K562 (cell line): Measurements from ENCODE around the gene POLD1. TPM values are rescaled to one million over a fixed set of nuclear protein-coding genes. Genes with fewer than 3 reads are reported as not detected.

Experiments
- ELF2 ChIP-seq: fragments of 250-450 bp; sonication (Bioruptor Pico); IDR thresholded peaks from 2 replicates; pipeline ENCODE4 v1.5.0; 2021; ENCODE audit warnings: mild to moderate bottlenecking
- ETS1 ChIP-seq: conservative IDR thresholded peaks from 2 replicates; pipeline ENCODE4 v1.6.1; 2011; ENCODE audit warnings: low read depth, mild to moderate bottlenecking, low read length; ENCODE audit not compliant: control insufficient read depth
- GTF2B ChIP-seq: IDR thresholded peaks from 2 replicates; pipeline ENCODE4 v1.6.1; 2011; ENCODE audit not compliant: insufficient read length; ENCODE audit errors: extremely low read depth
- JUNB ChIP-seq: fragments of 450-650 bp; formaldehyde crosslinking; conservative IDR thresholded peaks from 2 replicates; pipeline ENCODE4 v1.4.0; 2020; ENCODE audit warnings: mild to moderate bottlenecking
- L3MBTL2 ChIP-seq: fragments of 450-650 bp; IDR thresholded peaks from 2 replicates; pipeline ENCODE4 v1.6.1; 2016; ENCODE audit warnings: mild to moderate bottlenecking, moderate library complexity
- MCM3 ChIP-seq: fragments of 450-650 bp; IDR thresholded peaks from 2 replicates; pipeline ENCODE4 v1.6.1; 2016
- TARDBP ChIP-seq: fragments of 450-650 bp; IDR thresholded peaks from 2 replicates; pipeline ENCODE4 v1.6.1; 2016
- ZNF655 ChIP-seq: fragments of 250-450 bp; sonication (Bioruptor Pico); IDR thresholded peaks from 2 replicates; pipeline ENCODE4 v1.5.0; 2021
- polyA plus RNA-seq, 8 experiments: library from polyadenylated mRNA; depleted of rRNA in 4 of 8; stranded (reverse) in 5 of 8; unstranded in 3 of 8; fragments of >200 nt; fragmentation: Nextera tagmentation in 2 of 8; fragmentation: Illumina TruSeq in 1 of 8; extraction: Ambion mirVana in 2 of 8; extraction: Trizol in 1 of 8; gene quantifications; 2 replicates each; pipeline versions ENCODE4 v1.2.1 to v1.2.3, GENCODE V29; 2011 to 2014; ENCODE audit warnings: inconsistent platforms in 1 of 8, missing spikeins in 1 of 8
- total RNA-seq, 7 experiments: library from RNA; depleted of rRNA in 6 of 7; stranded (reverse); fragments of >200 nt in 6 of 7; fragmentation: Illumina TruSeq in 2 of 7; extraction: Trizol in 2 of 7; gene quantifications; 2 replicates each; pipeline versions ENCODE4 v1.2.1 to v1.2.3, GENCODE V29; 2011 to 2021; ENCODE audit warnings: low replicate concordance in 1 of 7
- TF ChIP-seq, protein P1 (sequence below), 2 experiments: fragments of 150-350 bp in 1 of 2; IDR thresholded peaks; 2 replicates each; pipeline ENCODE4 v1.6.1; 2012 to 2016; ENCODE audit warnings: low read depth in 2 of 2, low read length in 2 of 2, mild to moderate bottlenecking in 1 of 2, moderate library complexity in 1 of 2
- TF ChIP-seq, protein P2 (sequence below), 2 experiments: fragments of 450-650 bp in 1 of 2; sonication (generic) in 1 of 2; formaldehyde crosslinking in 1 of 2; IDR thresholded peaks in 1 of 2; conservative IDR thresholded peaks in 1 of 2; 2 replicates each; pipeline versions ENCODE4 v1.6.1 to v1.8.1; 2016 to 2023; ENCODE audit warnings: mild to moderate bottlenecking in 2 of 2, moderate library complexity in 2 of 2, inconsistent platforms in 1 of 2, missing genetic modification reagents in 1 of 2

POLD1 gene
- total and polyA plus RNA-seq, 9 of the 15 experiments (the other 6 are each of a cell fraction or from before 2014, with no cell fraction given), result 1.3 to 312 (median 47.8) TPM

DNA sequence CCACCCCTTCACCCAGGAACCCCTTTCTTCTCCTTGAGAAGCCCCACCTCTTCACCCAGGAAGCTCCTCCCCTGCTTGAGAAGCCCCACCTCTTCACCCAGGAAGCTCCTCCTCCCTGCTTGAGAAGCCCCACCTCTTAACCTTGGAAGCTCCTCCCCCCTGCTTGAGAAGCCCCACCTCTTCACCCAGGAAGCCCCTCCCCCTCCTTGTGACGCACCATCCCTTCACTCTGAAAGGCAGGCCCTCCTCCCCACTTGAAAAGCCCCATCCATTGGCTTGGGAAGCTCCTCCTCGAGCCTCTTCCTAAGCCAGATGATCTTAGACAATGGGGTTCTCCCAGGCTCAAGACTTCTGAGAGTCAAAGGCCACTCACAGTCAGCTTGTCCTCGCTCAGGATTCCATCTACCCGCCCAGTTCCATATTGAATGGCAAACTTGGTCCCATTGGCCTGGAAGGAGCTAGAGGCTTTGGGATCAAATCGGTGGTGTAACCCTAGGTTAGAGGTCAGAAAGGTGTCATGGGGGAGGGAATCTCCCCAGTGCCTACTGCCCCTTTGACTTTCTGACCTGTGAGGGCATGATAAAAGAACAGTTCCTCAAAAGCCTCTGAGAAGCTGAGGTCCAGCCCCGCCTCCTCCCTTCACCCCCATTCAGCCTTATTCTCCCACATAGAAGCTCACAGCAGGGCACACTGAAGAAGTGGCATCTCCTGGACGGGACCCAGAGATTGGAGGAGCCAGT lies 22.7 kb upstream of the POLD1 start (continued):
- no peak for TF ChIP-seq ETS1
- TF ChIP-seq L3MBTL2, result peak; percentile 25; the same call in 1 of the 2 replicates
- TF ChIP-seq, protein P1, sequence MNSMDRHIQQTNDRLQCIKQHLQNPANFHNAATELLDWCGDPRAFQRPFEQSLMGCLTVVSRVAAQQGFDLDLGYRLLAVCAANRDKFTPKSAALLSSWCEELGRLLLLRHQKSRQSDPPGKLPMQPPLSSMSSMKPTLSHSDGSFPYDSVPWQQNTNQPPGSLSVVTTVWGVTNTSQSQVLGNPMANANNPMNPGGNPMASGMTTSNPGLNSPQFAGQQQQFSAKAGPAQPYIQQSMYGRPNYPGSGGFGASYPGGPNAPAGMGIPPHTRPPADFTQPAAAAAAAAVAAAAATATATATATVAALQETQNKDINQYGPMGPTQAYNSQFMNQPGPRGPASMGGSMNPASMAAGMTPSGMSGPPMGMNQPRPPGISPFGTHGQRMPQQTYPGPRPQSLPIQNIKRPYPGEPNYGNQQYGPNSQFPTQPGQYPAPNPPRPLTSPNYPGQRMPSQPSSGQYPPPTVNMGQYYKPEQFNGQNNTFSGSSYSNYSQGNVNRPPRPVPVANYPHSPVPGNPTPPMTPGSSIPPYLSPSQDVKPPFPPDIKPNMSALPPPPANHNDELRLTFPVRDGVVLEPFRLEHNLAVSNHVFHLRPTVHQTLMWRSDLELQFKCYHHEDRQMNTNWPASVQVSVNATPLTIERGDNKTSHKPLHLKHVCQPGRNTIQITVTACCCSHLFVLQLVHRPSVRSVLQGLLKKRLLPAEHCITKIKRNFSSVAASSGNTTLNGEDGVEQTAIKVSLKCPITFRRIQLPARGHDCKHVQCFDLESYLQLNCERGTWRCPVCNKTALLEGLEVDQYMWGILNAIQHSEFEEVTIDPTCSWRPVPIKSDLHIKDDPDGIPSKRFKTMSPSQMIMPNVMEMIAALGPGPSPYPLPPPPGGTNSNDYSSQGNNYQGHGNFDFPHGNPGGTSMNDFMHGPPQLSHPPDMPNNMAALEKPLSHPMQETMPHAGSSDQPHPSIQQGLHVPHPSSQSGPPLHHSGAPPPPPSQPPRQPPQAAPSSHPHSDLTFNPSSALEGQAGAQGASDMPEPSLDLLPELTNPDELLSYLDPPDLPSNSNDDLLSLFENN (IDR thresholded peaks at IDR 0.05; ENCODE audit: low read depth in 2 of 2, low read length in 2 of 2), result no peak
- TF ChIP-seq, protein P2, sequence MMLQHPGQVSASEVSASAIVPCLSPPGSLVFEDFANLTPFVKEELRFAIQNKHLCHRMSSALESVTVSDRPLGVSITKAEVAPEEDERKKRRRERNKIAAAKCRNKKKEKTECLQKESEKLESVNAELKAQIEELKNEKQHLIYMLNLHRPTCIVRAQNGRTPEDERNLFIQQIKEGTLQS (IDR thresholded peaks at IDR 0.05), result no peak
- TF ChIP-seq, protein P2 (CRISPR knock-in tag; conservative IDR thresholded peaks at IDR 0.05), result no peak
- no peak for TF ChIP-seq ELF2
- no peak for TF ChIP-seq TARDBP
- TF ChIP-seq GTF2B, result no peak
- no peak for TF ChIP-seq JUNB (CRISPR knock-in tag)
- no peak for TF ChIP-seq ZNF655 (CRISPR knock-in tag)
- TF ChIP-seq MCM3, result no peak
